Measurements from ENCODE around the gene GALNTL6.

The GALNTL6 gene

GRCh38 chr4:172352356-172352755 lies 539.2 kb downstream of the GALNTL6 start:
- TF ChIP-seq SPI1 (IDR thresholded peaks at IDR 0.05; ENCODE audit: low read depth, low read length), result no peak
- TF ChIP-seq POLR2A (IDR thresholded peaks at IDR 0.05; ENCODE audit: low read depth, low read length), result no peak
- TF ChIP-seq POU2F2 (IDR thresholded peaks at IDR 0.05; ENCODE audit: low read depth, low read length), result no peak
- no peak for TF ChIP-seq TAF1 (IDR thresholded peaks at IDR 0.05; ENCODE audit: low read depth, low read length)
- TF ChIP-seq PAX5 (IDR thresholded peaks at IDR 0.05; ENCODE audit: insufficient read depth, low read length, severe bottlenecking), result no peak
- TF ChIP-seq POLR2AphosphoS5 (IDR thresholded peaks at IDR 0.05; ENCODE audit: low read depth, low read length), result no peak
- FAIRE-seq, result no peak

GRCh38 chr4:172356016-172356415 lies 542.8 kb downstream of the GALNTL6 start:
- TF ChIP-seq SPI1 (IDR thresholded peaks at IDR 0.05; ENCODE audit: low read depth, low read length) (no peak), POLR2A (IDR thresholded peaks at IDR 0.05; ENCODE audit: low read depth, low read length) (no peak), POLR2AphosphoS5 (IDR thresholded peaks at IDR 0.05; ENCODE audit: low read depth, low read length) (no peak)
- DNase-seq (ENCODE audit: insufficient read length, low spot score) (no peak), FAIRE-seq (no peak)

More at GRCh38 chr4:172352356-172352755, 539.2 kb downstream of the GALNTL6 start:
- no peak for DNase-seq (ENCODE audit: insufficient read length, low spot score)

- FAIRE-seq (no peak), DNase-seq (ENCODE audit: insufficient read length, low spot score) (no peak)
- TF ChIP-seq SPI1 (IDR thresholded peaks at IDR 0.05; ENCODE audit: low read depth, low read length) (no peak), POU2F2 (IDR thresholded peaks at IDR 0.05; ENCODE audit: low read depth, low read length) (no peak), PAX5 (IDR thresholded peaks at IDR 0.05; ENCODE audit: insufficient read depth, low read length, severe bottlenecking) (no peak), POLR2A (IDR thresholded peaks at IDR 0.05; ENCODE audit: low read depth, low read length) (no peak), POLR2AphosphoS5 (IDR thresholded peaks at IDR 0.05; ENCODE audit: low read depth, low read length) (no peak), TAF1 (IDR thresholded peaks at IDR 0.05; ENCODE audit: low read depth, low read length) (no peak)
Measured at GRCh38 chr4:172357006-172357540, 543.9 kb downstream of the GALNTL6 start.

GRCh38 chr4:172362569-172362968 lies 549.4 kb downstream of the GALNTL6 start:
- TF ChIP-seq POU2F2 (IDR thresholded peaks at IDR 0.05; ENCODE audit: low read depth, low read length) (no peak), POLR2A (IDR thresholded peaks at IDR 0.05; ENCODE audit: low read depth, low read length) (no peak), SPI1 (IDR thresholded peaks at IDR 0.05; ENCODE audit: low read depth, low read length) (no peak), TAF1 (IDR thresholded peaks at IDR 0.05; ENCODE audit: low read depth, low read length) (no peak), POLR2AphosphoS5 (IDR thresholded peaks at IDR 0.05; ENCODE audit: low read depth, low read length) (no peak), PAX5 (IDR thresholded peaks at IDR 0.05; ENCODE audit: insufficient read depth, low read length, severe bottlenecking) (no peak)
- FAIRE-seq (no peak), DNase-seq (ENCODE audit: insufficient read length, low spot score) (no peak)

GRCh38 chr4:172369471-172369959 lies 556.3 kb downstream of the GALNTL6 start:
- DNase-seq (ENCODE audit: insufficient read length, low spot score) (no peak), FAIRE-seq (no peak)
- TF ChIP-seq POU2F2 (IDR thresholded peaks at IDR 0.05; ENCODE audit: low read depth, low read length), result no peak
- no peak for TF ChIP-seq POLR2AphosphoS5 (IDR thresholded peaks at IDR 0.05; ENCODE audit: low read depth, low read length)
- TF ChIP-seq SPI1 (IDR thresholded peaks at IDR 0.05; ENCODE audit: low read depth, low read length), result no peak
- TF ChIP-seq TAF1 (IDR thresholded peaks at IDR 0.05; ENCODE audit: low read depth, low read length), result no peak
- no peak for TF ChIP-seq PAX5 (IDR thresholded peaks at IDR 0.05; ENCODE audit: insufficient read depth, low read length, severe bottlenecking)
- no peak for TF ChIP-seq POLR2A (IDR thresholded peaks at IDR 0.05; ENCODE audit: low read depth, low read length)

- no peak for DNase-seq (ENCODE audit: insufficient read length, low spot score)
- no peak for FAIRE-seq
- TF ChIP-seq POLR2AphosphoS5 (IDR thresholded peaks at IDR 0.05; ENCODE audit: low read depth, low read length), result no peak
- no peak for TF ChIP-seq POU2F2 (IDR thresholded peaks at IDR 0.05; ENCODE audit: low read depth, low read length)
- TF ChIP-seq TAF1 (IDR thresholded peaks at IDR 0.05; ENCODE audit: low read depth, low read length), result no peak
Measured at GRCh38 chr4:172377486-172378140, 564.4 kb downstream of the GALNTL6 start.

- TF ChIP-seq TAF1 (IDR thresholded peaks at IDR 0.05; ENCODE audit: low read depth, low read length) (no peak), POLR2A (IDR thresholded peaks at IDR 0.05; ENCODE audit: low read depth, low read length) (no peak), POLR2AphosphoS5 (IDR thresholded peaks at IDR 0.05; ENCODE audit: low read depth, low read length) (no peak), POU2F2 (IDR thresholded peaks at IDR 0.05; ENCODE audit: low read depth, low read length) (no peak), SPI1 (IDR thresholded peaks at IDR 0.05; ENCODE audit: low read depth, low read length) (no peak)
- DNase-seq (ENCODE audit: insufficient read length, low spot score) (no peak), FAIRE-seq (no peak)
Measured at GRCh38 chr4:172379834-172380233, 566.6 kb downstream of the GALNTL6 start.

GRCh38 chr4:172390331-172390730 lies 577.1 kb downstream of the GALNTL6 start:
- DNase-seq (ENCODE audit: insufficient read length, low spot score) (no peak), FAIRE-seq (no peak)
- TF ChIP-seq POLR2AphosphoS5 (IDR thresholded peaks at IDR 0.05; ENCODE audit: low read depth, low read length) (no peak), SPI1 (IDR thresholded peaks at IDR 0.05; ENCODE audit: low read depth, low read length) (no peak), POLR2A (IDR thresholded peaks at IDR 0.05; ENCODE audit: low read depth, low read length) (no peak), TAF1 (IDR thresholded peaks at IDR 0.05; ENCODE audit: low read depth, low read length) (no peak), PAX5 (IDR thresholded peaks at IDR 0.05; ENCODE audit: insufficient read depth, low read length, severe bottlenecking) (no peak), POU2F2 (IDR thresholded peaks at IDR 0.05; ENCODE audit: low read depth, low read length) (no peak)

- DNase-seq (ENCODE audit: insufficient read length, low spot score), result no peak
- FAIRE-seq, result no peak
- TF ChIP-seq POU2F2 (IDR thresholded peaks at IDR 0.05; ENCODE audit: low read depth, low read length) (no peak), SPI1 (IDR thresholded peaks at IDR 0.05; ENCODE audit: low read depth, low read length) (no peak), POLR2A (IDR thresholded peaks at IDR 0.05; ENCODE audit: low read depth, low read length) (no peak)
Measured at GRCh38 chr4:172392741-172393140, 579.5 kb downstream of the GALNTL6 start.

GRCh38 chr4:172393220-172393619 lies 580.0 kb downstream of the GALNTL6 start:
- FAIRE-seq, result no peak
- TF ChIP-seq POLR2A (IDR thresholded peaks at IDR 0.05; ENCODE audit: low read depth, low read length) (no peak), TAF1 (IDR thresholded peaks at IDR 0.05; ENCODE audit: low read depth, low read length) (no peak), SPI1 (IDR thresholded peaks at IDR 0.05; ENCODE audit: low read depth, low read length) (no peak), PAX5 (IDR thresholded peaks at IDR 0.05; ENCODE audit: insufficient read depth, low read length, severe bottlenecking) (no peak), POLR2AphosphoS5 (IDR thresholded peaks at IDR 0.05; ENCODE audit: low read depth, low read length) (no peak)
- no peak for DNase-seq (ENCODE audit: insufficient read length, low spot score)
